HG02759 (cell line): ENCODE data around the gene NBL1.

Experiments
- ATAC-seq: cut with Tn5 transposase; IDR thresholded peaks from one replicate; pipeline ENCODE4 v1.9.1; 2021; ENCODE audit warnings: mild to moderate bottlenecking, moderate library complexity; ENCODE audit not compliant: unreplicated experiment

Gene NBL1

DNA sequence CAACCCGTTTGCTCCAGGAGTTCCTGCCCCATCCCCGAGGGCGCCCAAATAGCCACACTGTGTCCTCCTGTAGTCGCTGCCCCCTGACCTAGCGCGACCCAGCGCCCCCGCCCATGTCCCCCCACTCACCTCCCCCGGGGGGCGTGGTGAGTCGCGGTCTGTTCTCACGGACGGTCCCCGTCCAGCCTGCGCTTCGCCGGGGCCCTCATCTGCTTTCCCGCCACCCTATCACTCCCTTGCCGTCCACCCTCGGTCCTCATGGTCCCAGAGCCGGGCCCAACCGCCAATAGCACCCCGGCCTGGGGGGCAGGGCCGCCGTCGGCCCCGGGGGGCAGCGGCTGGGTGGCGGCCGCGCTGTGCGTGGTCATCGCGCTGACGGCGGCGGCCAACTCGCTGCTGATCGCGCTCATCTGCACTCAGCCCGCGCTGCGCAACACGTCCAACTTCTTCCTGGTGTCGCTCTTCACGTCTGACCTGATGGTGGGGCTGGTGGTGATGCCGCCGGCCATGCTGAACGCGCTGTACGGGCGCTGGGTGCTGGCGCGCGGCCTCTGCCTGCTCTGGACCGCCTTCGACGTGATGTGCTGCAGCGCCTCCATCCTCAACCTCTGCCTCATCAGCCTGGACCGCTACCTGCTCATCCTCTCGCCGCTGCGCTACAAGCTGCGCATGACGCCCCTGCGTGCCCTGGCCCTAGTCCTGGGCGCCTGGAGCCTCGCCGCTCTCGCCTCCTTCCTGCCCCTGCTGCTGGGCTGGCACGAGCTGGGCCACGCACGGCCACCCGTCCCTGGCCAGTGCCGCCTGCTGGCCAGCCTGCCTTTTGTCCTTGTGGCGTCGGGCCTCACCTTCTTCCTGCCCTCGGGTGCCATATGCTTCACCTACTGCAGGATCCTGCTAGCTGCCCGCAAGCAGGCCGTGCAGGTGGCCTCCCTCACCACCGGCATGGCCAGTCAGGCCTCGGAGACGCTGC, 21.7 kb downstream of the NBL1 start:
- ATAC-seq: no peak

DNA sequence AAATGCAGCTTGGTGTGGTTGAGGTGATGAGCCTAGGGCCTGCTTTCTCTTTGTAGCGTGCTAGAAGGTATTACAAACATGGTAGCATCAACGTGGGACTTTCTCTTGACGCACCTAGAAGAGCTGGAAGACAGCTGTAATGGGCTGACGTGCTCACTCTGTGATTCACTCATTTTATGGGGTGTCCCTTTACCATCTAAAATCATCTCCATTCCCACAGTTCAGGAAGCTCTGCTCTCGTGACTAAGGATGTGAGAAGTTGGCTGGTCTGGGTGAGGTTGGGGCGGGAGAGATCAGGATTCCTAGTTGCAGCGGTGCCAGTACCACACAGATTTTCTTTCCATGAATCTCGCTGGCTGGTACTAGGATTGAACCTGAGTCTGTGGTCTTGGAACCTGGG, 24.8 kb downstream of the NBL1 start:
- ATAC-seq: no peak

DNA sequence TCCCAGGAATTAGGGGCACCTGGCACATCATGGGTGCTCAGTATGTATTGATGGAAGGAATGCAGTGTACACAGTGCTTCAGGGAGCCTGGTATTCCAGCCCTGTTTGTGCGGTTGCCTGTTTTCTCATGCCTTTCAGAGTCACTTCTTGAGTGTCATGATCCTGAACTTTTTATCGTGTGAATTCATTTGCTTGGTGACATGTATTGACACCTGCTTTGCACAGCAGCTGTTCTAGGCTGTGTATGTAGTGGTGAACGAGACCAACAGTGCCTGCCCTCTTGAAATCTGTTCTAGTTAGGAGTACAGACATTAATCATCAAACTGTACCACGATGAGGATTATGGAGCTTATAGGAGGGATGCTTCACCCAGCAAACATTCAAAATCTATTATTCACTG, 26.7 kb downstream of the NBL1 start:
- no peak for ATAC-seq

DNA sequence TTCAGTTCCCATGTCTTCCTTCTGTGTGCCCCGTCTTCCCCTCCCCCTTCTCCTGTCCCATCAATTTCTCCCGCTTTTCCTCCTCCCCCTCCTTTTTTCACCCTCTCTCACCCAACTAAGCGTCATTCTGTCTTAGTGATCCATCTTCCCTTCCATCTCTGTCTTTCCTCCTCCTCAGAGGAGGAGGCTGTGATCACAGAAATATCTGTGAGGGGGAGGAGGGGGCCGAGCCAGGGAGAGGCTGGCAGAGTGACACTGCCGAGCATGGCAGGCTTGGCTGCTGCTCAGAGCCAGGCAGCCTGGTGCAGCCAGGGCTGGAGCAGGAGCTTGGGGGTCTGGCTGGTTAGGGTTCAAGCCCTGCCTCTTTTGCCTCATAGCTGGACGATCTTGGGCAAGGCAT, 28.1 kb downstream of the NBL1 start:
- no peak for ATAC-seq

DNA sequence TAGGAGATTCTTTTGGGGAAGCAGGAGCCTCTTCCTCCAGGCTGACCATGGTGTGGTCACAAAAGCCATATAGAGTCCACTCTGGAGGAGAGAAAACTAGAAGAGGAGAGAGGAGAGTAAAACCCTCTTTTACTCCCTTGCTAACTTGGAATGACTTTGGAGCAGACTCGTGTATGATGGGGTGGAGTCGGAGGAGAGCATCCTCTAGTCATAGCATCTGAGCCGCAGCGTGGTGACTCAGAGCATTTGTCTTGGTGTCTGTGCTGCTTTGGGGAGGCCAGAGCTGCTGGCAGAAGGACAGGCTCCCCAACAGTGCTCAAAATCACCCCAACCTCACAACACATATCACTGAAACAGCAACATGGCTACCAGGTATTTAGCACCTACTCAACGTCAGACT, 31.7 kb downstream of the NBL1 start:
- no peak for ATAC-seq

DNA sequence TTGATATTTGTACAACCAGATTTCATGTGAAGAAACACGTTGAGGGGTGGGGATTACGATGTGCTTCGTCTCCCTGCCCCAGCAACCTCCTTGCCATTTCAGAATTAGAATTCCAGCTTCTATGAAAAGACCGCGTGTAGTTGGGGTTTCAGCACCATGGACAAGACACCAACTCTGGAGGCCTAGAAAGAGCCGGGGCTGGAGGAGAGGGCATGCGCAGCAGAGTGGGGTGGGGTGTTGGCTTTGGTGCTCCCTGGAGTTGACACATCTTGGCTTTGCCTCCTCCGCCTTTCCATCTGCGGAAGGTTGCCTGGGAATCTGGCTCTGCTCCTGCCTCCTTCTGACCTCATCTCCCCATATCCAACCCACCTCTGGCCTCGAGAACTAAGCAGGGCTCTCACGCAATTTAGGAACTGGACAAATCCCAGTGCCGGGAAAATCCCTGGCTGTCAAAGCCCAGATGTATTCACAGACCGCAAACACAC, 32.4 kb downstream of the NBL1 start:
- no peak for ATAC-seq

DNA sequence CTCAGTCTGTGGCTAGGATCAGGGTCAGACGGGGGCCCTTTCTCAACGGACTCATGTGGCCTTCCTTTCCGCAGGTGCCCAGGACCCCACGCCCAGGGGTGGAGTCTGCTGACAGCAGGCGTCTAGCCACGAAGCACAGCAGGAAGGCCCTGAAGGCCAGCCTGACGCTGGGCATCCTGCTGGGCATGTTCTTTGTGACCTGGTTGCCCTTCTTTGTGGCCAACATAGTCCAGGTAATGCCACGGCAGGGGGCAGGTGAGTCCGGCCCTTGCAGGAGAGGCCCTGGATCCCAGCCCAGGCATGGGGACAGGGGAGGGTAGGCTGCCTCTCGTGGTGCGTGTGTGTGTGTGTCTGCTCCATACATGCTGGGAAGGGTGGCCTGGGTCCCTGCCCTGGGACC, 34.4 kb downstream of the NBL1 start:
- ATAC-seq: no peak

DNA sequence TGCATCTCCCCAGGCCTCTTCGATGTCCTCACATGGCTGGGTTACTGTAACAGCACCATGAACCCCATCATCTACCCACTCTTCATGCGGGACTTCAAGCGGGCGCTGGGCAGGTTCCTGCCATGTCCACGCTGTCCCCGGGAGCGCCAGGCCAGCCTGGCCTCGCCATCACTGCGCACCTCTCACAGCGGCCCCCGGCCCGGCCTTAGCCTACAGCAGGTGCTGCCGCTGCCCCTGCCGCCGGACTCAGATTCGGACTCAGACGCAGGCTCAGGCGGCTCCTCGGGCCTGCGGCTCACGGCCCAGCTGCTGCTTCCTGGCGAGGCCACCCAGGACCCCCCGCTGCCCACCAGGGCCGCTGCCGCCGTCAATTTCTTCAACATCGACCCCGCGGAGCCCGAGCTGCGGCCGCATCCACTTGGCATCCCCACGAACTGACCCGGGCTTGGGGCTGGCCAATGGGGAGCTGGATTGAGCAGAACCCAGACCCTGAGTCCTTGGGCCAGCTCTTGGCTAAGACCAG, 34.9 kb downstream of the NBL1 start:
- no peak for ATAC-seq

DNA sequence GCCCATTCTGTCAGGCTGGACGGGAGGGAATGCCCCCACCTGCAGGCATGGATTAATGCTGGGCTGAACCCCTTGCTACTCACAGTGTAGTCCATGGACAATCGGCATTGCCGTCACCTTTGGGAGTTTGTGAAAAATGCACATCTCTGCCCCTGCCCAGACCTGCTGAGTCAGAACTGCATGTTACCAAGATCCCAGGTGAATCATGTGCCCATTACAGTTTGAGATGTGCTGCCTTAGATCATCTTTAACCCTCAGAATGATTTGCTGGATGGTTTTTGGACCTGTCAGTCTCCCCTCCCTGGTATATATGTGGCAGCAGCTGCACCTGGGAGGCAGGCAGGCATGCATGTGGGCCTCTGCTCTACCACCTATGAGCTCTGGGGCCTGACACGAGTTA, 35.6 kb downstream of the NBL1 start:
- no peak for ATAC-seq

DNA sequence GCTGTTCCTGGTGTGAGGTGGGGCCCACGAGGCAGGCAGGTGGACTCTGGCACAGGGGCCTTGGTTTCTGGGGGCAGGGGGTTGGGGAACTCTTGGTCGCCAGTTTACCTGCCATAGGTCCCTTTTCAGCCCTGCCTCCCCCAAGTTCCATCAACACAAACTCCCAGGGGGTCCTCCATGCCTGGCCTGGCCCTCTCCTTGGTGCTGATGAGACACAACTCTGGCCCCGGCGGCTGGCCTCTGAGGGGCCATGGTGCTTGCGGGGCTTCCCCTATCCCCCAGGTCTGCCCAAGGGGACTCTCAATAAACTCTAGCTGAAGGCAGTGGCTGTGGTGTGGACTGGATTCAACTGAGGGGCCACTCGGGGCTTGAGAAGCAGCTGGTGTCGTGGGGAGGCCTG, 36.5 kb downstream of the NBL1 start:
- no peak for ATAC-seq

DNA sequence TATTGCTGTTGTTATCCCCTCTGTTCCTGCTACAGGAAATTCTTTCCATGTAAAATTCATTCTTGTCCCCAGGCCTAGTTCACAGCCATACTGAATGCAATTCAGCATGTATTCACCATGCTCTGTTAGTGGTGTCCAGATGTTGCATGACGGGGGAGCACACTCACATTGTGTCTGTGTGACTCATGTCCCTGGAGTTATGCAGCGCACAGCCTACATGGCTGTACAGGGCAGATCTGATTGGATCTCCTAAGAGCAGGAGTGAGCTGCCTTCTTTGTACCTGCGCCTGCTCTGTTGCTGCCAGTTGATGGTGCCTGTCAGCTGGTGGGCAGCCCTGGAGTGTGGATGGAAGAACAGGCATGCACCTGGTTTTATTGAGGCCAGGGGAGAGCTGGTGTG, 38.1 kb downstream of the NBL1 start:
- no peak for ATAC-seq

DNA sequence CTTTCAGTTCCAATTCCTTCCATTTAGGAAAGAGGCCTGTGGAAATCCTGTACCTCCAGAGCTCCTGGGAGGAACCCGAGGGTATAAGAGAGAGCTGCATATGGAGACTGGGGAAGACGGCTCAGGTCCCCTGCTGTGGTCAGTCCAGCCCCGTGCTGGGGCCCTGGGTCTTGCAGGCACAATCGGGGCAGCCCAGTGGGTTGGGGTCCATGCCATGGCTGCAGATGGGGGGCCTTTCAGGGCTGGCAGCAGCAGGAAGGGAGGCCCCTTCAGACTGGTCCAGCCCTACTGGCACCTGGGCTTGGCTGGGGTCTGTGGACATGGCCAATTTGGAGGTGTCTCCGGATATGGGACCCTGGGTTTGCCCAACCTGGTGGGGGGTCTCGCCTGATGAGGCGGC, 38.8 kb downstream of the NBL1 start:
- ATAC-seq: no peak

DNA sequence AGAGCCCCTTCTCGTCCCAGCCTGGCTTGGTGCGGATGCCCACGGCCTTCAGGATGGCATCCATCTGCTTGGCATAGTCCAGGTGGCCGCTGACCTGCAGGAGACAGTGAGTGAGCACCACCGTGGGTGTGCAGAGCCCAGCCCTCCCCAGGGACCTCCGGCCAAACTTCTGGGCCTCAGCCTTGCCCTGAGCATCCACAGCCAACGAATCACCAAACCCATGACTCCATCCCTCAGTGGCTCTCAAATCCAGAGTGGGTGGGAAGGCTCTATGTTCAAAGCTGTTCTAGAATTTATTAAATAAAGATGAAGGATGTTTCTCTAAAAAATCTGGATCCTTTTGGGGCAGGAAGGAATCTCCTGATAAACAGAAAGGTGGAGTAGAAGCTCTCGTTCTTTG, 39.2 kb downstream of the NBL1 start:
- no peak for ATAC-seq

DNA sequence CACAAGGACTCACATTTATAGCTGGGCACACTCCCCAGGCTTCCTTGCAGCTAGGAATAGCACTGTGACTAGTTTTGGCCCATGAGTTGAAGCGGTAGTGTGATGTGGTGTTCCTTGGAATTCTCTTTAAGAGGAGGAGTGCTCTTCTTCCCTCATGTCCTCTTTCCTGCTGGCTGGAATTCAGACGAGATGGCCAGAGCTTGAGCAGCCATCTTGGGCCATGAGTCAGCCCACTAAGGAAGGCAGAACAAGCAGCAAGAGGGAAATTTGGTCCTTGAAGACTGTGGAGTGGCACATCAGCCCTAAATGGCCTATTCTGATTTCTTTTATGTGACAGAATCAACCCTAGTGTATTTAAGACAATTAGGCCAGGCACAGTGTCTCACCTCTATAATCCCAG, 40.6 kb downstream of the NBL1 start:
- no peak for ATAC-seq

DNA sequence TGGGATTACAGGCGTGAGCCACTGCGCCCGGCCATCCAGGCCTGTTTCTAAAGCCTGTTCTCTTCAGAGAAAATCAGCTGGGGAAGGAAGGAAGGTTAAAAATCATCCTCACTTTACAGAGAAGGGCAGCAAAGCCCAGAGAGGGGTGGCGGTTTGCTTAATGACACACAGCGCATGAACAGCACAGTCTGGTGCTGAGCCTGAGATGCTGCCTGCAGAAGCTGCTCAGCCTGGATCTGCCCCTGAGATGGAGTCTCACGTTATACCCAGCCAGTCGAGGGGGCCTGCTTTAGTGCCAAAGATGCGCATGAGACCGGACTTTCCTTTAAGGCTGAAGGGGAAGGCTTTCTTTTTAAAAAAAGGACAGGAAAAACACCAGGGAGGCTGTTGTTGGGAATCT, 41.9 kb downstream of the NBL1 start:
- no peak for ATAC-seq

DNA sequence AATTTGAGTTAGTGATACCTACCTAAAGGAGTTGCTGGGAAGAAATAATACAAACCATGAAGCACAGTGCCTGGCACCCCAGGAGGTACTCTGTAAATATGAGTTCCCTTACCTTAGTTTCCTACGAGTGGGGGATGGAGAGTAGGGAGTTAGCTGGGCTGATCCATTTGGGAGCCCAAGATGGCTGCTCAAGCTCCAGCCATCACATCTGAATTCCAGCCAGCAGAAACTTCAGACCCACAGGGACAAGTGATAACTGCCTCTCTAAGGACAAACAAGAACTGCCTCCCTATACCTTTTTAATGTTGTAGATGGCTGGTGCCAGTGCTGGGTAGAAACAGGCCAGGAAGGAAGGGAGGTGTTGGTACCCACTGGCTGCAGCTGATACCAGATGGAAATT, 43.3 kb downstream of the NBL1 start:
- ATAC-seq: no peak

DNA sequence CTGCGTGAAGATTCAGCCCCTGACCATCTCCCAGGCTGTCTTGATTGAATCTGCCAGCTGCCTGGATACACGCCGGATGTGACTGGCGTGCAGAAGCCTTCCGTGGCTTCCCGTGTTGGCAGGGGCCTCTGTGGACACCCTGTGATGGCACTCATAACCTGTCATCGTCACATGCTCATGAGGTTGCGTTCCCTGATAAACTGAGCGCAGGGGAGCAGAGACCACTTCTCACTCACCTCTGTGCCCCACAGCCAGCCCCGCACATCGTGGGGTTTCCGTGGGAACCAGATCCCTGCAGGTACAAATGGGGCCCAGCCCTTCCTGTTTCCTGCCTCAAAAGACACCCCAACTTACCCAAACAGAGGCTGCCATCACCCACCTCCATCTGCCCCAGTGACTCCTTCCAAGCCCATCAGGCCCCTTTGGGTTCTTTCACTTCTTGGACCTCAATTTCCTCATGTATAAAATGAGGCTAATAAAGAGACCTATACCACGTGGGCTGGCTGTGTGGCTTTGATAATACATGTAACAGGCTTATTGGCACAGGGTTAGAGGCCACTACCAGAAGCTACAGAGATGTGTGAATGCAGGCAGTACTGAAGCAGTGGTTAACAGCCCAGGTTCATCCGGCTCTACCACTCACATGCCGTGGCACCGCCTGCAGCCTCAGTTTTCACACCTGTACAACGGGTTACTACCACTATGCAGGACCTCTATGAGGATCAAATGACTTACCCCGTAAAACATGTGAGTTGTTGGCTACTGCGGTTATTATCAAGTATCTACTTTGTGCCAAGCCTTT, 44.1 kb downstream of the NBL1 start:
- no peak for ATAC-seq

DNA sequence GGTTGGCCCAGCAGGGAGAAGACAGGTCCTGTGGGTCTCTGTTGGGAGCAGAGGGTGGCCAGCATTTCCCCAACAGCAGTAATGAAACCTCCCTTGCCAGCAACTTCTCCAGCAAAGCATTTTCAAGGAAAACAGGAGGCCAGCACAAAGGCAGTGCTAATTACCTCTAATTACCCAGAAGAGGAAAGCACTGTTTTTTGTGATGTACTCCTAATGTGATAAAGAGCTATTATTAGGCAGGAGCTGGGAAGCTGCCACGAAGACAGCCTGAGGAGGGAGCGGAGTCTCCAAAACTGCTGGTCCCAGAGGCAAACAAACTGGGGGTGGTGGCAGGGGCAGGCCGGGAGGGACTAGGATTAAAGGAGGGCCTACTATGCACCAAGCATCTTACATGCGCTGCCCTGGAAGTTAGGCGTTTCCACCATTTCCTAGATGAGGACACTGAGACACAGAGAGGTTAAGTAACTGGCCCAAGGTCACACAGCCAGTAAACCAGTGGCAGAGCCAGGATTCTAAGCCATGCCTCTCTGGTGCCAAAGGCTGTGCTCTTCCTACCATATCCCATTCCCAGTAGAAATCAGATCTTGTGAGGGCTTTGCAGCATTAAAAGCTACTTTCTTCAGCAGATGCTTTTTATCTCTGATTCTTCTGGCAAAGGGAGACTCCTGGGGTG, 45.1 kb downstream of the NBL1 start:
- ATAC-seq: no peak

DNA sequence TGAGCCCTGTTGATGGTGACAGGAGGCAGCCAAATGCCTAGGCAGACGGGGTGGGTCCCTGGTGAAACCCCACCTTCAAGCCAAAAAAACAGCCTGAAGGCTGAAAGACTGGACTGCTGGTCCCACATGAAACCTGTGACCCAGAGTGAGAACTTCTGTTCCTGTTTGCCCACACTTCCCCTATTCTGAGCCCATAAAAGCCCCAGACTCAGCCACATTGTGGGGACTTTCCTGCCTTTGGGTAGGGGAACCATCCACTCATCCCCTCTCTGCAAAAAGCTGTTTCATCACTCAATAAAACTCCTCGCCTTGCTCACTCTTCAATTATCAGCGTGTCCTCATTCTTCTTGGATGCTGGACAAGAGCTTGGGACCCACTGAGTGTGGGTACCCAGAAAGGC, 45.7 kb downstream of the NBL1 start:
- ATAC-seq: no peak

DNA sequence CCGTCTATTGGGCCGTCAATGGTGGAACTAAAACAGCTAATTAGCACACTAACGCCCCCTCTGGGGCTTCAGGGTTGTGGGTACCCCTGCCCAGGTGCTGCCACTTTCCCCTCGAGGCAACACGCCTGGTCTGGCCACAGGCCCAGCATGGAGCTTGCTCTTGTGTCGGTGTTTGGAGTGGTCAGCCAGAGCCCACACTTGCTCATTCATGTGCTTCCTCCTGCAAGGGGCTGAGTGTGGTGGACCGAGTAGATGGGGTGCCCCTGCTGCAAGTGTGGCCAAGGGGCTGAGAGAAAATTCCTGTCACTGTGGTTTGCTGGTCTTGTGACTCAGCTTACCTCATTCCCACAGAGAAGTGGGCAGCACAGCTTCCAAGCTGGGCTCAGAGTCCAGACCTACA, 46.2 kb downstream of the NBL1 start:
- no peak for ATAC-seq

DNA sequence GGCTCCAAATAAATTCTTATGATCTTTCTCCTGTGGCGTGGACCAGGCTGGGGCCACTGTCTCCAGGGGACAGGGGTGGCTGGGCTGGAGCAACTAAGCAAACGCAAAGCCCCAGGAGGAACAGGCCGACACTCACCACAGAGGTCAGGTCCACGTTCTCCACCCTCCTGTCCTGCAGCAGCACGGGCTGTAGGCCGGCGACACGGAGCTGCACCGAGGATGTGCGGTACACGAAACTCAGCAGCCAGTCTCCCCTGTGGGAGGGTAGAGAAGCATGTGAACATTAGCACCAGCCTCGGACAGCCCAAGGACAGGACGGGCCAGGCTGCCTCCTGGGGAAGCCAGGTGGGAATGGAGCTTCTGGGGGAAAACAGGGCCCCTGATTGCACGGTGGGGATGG, 50.2 kb downstream of the NBL1 start:
- ATAC-seq: no peak
